ENCODE measurements around the gene CA11.

The CA11 gene

DNA sequence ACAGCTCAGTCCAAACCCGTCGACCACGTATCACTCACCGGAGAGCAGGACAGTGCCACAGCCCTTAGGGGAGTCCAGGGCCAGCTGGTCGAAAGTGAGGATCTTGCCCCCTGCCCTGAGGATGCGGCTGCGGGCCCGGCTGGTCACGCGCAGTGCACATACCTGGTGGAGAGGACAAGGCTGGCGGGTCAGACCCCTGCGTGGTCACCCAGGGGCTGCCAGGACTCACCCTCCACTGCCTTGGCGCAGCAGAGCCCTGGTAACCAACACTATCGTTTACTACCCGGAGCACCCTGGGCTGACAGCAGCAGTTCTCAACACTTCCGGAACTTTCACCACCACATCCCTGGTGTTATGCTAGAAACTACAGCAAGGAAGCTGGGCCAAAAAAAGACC is 29.9 kb downstream of the CA11 start:
- peak overlapping the region; percentile 97 to 99 for H3K27ac Mint-ChIP-seq
- H3K4me1 Mint-ChIP-seq (ENCODE audit: low read depth in 2 of 2) = peaks cover 38 to 42% of the 10 kb centered on the region in 2 donors
- H3K4me3 Mint-ChIP-seq = peak overlapping the region; percentile 97
- DNase-seq = no peak
- H3K27me3 Mint-ChIP-seq = no peaks in the 10 kb centered on the region
- ATAC-seq (replicated peaks) = no peak
- H3K36me3 Mint-ChIP-seq (ENCODE audit: insufficient read depth) = peaks cover 68% of the 10 kb centered on the region
- H3K9me3 Mint-ChIP-seq = no peaks in the 10 kb centered on the region

DNA sequence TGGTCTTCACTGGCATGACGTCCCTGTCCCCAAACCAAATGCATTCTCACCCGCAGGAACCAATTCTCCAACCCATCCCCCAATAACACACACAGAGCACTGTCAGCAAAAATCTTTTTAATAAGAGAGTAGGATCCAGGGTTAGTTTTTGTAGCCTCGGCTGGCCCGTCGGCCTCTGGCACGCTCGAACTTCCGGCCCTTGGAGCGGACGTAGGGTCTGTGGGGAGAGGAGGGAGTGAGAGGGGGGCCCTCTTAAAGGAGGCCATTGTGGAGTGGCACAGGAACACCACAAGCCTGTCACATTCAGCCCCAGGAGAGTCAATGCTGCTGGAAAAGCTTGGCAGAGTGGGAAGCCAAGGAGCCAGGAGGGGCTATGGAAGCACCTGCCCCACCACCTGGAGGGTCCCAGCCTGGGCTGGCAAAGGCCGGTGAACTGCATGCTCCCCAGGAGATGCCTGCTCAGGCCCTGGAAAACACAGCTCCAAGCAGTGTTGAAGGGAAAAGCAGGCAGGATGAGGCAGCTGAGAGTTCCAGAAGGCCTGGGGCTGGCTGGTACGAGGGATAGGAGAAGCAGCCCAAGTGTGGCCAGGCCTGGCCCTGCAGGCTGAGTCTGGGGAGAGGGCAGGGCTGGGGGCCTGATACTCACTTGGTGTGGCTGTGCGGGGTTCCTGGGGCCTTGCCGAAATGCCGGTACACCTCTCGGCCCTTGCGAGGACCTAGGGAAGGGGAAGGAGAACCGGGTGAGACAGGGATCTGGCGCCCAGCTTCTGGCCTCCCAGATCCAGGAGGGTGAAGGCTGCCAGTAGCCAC is 30.6 kb downstream of the CA11 start:
- Mint-ChIP-seq H3K4me1 (ENCODE audit: low read depth in 2 of 2) (peaks cover 38 to 42% of the 10 kb centered on the region in 2 donors), H3K4me3 (peak overlapping the region in 1 of 2 donors; percentile 97), H3K9me3 (no peaks in the 10 kb centered on the region), H3K27ac (peak overlapping the region; percentile 28 to 80), H3K27me3 (no peaks in the 10 kb centered on the region), H3K36me3 (ENCODE audit: insufficient read depth) (peaks cover 64% of the 10 kb centered on the region)
- no peak for DNase-seq
- ATAC-seq (replicated peaks) = no peak

DNA sequence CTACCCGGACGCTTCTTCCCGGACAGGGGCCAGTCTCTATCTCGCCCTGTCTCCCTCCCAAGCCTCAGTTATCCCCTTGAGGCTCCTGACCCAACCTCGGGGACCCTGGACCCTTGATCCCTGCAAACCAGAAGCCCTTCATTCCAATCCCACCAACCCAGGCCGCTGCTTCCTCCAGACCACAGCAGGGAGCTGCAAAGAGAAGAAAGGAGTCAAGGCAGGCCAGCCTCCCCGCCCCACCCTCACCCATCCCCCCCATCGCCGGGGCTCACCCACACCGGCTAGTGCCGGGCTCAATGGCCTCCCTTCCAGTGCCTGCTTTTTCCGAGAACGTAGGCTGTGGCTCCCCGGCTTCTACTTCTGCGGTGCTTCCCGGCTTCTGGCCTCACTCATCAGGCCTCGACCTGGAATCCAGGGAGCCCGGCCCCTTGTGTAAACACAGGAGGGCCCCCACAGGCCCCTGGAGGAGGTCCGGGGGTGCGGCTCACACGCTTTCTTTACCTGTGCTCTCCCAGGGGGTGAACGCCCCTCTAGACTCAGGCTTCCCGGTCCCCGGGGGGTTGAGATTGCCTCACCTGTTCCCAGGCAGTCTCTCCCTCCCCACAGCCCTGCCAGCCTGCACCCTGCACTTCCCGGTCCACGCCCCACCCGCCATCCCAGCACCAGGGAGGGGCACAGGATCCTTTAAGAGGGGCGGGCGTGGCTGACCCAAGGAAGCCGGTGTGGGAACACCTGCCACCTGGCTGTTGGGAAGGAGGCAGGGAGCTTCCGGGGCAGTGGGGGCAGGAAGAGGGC is 31.4 kb downstream of the CA11 start, which contains the start of gene FAM83E:
FAM83E (minus strand) TSS at position 641 of the 795 bp plus-strand sequence. CDS start 1,704 bp downstream, outside the sequence.
- peak within 1 kb of the TSS; percentile 50 to 80 for H3K27ac Mint-ChIP-seq
- H3K4me1 Mint-ChIP-seq (ENCODE audit: low read depth in 2 of 2) = peaks cover 34 to 36% of the 10 kb centered on the region in 2 donors
- no peak for DNase-seq
- no peaks in the 10 kb centered on the region for H3K27me3 Mint-ChIP-seq
- H3K9me3 Mint-ChIP-seq = no peaks in the 10 kb centered on the region
- peak within 1 kb of the TSS in 1 of 2 donors; percentile 97 for H3K4me3 Mint-ChIP-seq
- no peak for ATAC-seq (replicated peaks)
- H3K36me3 Mint-ChIP-seq (ENCODE audit: insufficient read depth) = peaks cover 59% of the 10 kb centered on the region

DNA sequence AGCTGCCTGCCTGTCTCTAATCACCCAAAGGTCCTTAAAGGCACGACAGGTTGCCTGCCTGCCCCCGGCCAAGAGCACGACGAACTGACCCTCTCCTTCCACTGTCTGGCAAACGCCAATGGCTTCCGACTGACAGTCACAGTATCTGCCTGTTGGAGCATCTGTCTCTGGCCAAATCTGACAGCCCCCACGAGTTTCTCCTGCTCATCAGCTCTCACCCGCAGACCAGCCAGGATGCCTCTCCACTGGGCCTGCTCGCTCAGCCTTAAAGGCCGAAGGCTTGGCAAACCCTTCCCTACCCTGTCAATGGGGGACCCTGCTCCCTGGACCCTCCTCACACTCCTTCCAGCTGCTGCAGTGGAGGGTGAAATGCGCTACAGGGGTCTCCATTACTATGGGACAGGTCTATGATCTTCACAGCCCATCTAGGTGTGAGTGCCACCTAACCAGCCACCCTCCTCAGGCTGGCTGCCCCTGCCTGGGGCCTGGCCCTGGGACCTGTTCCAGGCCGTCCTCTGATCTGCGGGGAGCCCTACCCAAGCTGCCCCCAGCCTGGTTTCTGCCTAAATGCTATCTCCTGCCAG is 32.0 kb downstream of the CA11 start:
- Mint-ChIP-seq H3K27me3 (no peaks in the 10 kb centered on the region), H3K27ac (peak overlapping the region; percentile 50 to 80)

DNA sequence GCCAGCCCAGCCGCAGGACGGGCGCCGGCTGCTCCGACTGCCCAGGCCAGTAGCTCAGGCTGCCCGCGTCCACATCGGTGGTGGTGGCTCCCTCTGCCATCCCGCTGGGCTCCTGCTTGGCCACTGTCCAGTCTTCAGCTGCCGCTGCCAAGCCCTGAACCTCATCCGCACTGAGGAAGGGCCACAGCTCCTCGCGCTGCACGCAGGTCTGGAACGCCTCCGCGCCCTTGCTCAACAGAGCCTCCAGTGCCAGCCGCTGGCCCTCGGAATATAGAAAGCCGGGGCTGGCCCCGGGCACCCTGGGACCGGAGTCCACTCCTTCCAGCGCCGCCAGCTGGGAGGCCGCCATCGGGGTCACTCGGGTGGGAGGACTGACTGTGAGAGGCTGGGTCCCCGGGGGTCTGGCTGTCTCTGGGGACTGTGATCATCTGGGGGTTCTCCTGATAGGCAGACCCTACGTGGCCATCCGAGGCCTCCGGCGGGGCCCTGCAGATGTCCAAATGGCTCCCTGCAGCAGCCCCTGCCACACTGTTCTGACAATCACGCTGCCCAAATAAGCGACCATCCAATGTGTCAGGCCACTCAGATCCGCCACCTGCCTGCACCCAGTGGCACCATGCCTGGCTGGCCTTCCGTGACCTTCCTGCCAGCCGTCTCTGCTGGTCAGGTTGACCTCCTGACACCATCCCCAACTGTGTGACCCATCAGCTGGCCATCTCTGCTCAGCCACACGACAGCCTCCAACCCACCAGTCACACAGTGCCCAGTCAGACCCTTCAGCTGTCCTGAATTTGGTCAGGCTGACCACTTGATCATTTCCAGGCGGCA is 32.7 kb downstream of the CA11 start:
- no peaks in the 10 kb centered on the region for H3K27me3 Mint-ChIP-seq
- H3K36me3 Mint-ChIP-seq (ENCODE audit: insufficient read depth) = peaks cover 45% of the 10 kb centered on the region
- DNase-seq (no peak), ATAC-seq (replicated peaks) (no peak)
- peaks cover 29 to 30% of the 10 kb centered on the region in 2 donors for H3K4me1 Mint-ChIP-seq (ENCODE audit: low read depth in 2 of 2)
- no peak overlapping the region for H3K4me3 Mint-ChIP-seq
- H3K27ac Mint-ChIP-seq = peak overlapping the region in 1 of 2 donors; percentile 80
- no peaks in the 10 kb centered on the region for H3K9me3 Mint-ChIP-seq

More for the DNA sequence above, 32.0 kb downstream of the CA11 start:
- peaks cover 31 to 32% of the 10 kb centered on the region in 2 donors for H3K4me1 Mint-ChIP-seq (ENCODE audit: low read depth in 2 of 2)
- no peak overlapping the region for H3K4me3 Mint-ChIP-seq
- no peak for DNase-seq
- peaks cover 52% of the 10 kb centered on the region for H3K36me3 Mint-ChIP-seq (ENCODE audit: insufficient read depth)
- no peaks in the 10 kb centered on the region for H3K9me3 Mint-ChIP-seq
- no peak for ATAC-seq (replicated peaks)

DNA sequence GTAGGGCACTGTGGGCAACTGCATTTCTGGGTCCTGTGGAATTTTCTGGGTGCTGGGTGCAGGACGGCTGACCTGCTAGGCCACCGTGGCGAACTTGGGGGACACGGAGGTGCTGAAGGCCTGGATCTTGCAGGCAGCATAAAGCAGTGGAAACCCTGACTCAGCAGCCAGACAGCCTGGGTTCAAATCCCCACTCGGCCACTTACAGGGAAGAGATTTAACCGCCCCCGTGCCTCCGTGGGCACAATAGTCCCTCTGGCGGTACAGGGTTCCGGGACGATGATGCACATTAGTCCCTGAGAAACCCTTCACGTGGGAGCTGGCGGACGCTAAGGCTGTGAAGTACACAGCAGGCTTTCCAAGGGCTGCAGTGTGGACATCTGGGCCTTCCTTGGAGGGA is 34.1 kb downstream of the CA11 start:
- no peak for ATAC-seq (replicated peaks)
- Mint-ChIP-seq H3K36me3 (ENCODE audit: insufficient read depth) (peaks cover 34% of the 10 kb centered on the region), H3K9me3 (no peaks in the 10 kb centered on the region), H3K4me1 (ENCODE audit: low read depth in 2 of 2) (peaks cover 20% of the 10 kb centered on the region in 2 donors), H3K4me3 (no peak overlapping the region), H3K27ac (peak overlapping the region in 1 of 2 donors; percentile 16), H3K27me3 (no peaks in the 10 kb centered on the region)
- no peak for DNase-seq

DNA sequence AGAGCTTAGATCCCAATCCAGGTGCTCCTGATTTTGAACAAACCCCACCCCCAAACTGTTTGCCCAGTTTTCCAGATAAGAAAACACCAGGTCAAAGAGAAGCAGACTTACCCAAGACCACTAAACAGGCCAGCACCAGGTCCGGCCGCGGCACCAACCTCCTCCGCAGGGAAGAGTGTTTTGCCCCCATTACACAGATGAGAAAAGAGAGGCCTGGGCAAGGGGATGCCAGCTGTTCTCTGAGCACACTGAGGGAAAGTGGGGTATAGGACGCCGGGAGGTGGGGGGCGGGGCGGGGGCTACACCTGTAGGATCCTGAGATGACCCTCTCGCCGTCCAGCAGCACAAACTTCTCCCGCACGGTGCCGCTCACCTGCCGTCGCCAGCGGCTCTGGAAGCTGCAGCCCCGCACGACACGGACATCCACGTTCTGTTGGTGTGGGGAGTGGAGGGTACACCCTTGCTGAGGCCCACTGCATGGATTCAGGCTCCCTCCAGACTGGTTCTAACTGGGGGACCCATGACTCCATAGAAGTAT is 36.3 kb downstream of the CA11 start:
- Mint-ChIP-seq H3K27ac (no peak overlapping the region), H3K4me1 (ENCODE audit: low read depth in 2 of 2) (peaks cover 5 to 7% of the 10 kb centered on the region in 2 donors), H3K4me3 (no peak overlapping the region), H3K27me3 (no peaks in the 10 kb centered on the region), H3K9me3 (no peaks in the 10 kb centered on the region), H3K36me3 (ENCODE audit: insufficient read depth) (peaks cover 11% of the 10 kb centered on the region)
- no peak for DNase-seq
- no peak for ATAC-seq (replicated peaks)

DNA sequence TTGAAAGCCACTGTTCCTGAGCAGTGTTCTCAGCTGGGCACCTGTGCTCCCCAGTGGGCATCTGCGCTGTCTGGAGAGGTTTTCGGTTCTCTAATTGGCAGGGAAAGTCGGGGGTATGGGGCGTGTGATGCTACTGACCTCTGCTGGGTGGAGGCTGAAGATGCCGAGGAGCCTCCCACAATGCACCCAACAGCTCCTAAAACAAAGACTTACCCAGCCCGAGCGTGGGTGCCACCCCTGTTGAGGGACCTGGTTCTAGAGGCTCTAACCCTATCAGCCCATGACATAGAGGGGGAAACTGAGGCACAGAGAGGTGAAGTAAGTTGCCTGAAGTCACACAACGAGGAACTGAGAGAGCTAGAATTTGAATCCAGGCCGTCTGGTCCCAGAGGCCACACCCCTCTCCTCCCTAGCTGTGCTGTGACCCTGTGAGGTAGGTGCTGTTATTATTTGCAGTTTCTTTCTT is 37.2 kb downstream of the CA11 start:
- peak; percentile 94 for ATAC-seq (replicated peaks)
- H3K9me3 Mint-ChIP-seq = no peaks in the 10 kb centered on the region
- peaks cover 5% of the 10 kb centered on the region in 2 donors for H3K4me1 Mint-ChIP-seq (ENCODE audit: low read depth in 2 of 2)
- no peak overlapping the region for H3K27ac Mint-ChIP-seq
- peak in 2 of 3 experiments; percentile 31 to 32 for DNase-seq
- H3K36me3 Mint-ChIP-seq (ENCODE audit: insufficient read depth) = peaks cover 5% of the 10 kb centered on the region
- H3K4me3 Mint-ChIP-seq = peak overlapping the region in 1 of 2 donors; percentile 45
- H3K27me3 Mint-ChIP-seq = no peaks in the 10 kb centered on the region

DNA sequence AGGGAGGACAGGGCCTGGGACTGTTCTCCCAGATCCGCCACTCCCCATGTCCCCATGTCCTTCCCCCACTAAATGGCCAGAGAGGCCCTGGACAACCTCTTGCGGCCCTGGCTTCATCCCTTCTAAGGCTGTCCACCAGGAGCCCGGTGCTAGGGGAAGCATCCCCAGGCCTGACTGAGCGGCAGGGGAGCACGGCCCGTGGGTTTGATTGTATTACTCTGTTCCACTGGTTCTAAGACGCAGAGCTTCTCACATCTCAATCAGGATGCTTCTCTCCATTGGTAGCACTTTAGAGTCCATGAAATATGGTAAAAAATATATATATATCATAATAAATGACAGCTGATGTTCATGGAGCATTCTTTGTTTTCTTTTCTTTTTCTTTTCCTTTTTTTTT is 38.6 kb downstream of the CA11 start:
- Mint-ChIP-seq H3K4me3 (no peak overlapping the region), H3K4me1 (ENCODE audit: low read depth in 2 of 2) (peaks cover 4 to 5% of the 10 kb centered on the region in 2 donors), H3K27me3 (no peaks in the 10 kb centered on the region), H3K36me3 (ENCODE audit: insufficient read depth) (no peaks in the 10 kb centered on the region), H3K27ac (no peak overlapping the region), H3K9me3 (no peaks in the 10 kb centered on the region)
- no peak for ATAC-seq (replicated peaks)
- no peak for DNase-seq

DNA sequence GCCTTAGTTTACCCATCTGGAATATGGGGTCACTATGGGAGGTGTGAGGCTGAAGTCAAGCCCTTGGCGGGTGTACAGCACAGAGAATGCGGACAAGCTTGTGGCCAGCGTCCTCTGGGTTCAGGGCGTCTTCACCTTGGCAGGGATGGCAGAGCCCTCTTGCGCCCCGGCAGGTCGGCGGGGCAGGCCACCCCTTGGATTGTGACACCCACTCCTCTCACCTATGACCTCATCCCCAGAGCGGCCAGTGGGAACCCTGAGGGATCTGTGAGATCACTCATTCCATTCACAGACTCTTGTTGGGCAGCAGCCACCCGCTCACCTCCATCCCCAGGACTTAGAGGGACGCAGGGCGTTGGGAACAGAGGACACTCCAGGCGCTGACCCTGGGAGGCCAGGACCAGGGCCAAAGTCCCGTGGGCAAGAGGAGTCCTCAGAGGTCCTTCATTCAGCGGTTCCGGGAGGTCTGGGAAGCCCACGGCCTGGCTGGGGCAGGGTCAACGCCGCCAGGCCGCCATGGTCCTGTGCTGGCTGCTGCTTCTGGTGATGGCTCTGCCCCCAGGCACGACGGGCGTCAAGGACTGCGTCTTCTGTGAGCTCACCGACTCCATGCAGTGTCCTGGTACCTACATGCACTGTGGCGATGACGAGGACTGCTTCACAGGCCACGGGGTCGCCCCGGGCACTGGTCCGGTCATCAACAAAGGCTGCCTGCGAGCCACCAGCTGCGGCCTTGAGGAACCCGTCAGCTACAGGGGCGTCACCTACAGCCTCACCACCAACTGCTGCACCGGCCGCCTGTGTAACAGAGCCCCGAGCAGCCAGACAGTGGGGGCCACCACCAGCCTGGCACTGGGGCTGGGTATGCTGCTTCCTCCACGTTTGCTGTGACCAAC is 39.3 kb downstream of the CA11 start, which contains the start of gene SPACA4:
SPACA4 (plus strand) TSS at position 280 of the 896 bp plus-strand sequence; CDS start at position 517, 237 bp downstream.
- H3K36me3 Mint-ChIP-seq (ENCODE audit: insufficient read depth) = no peaks in the 10 kb centered on the region
- H3K4me3 Mint-ChIP-seq = no peak within 1 kb of the TSS
- no peak within 1 kb of the TSS for H3K27ac Mint-ChIP-seq
- DNase-seq (no peak), ATAC-seq (replicated peaks) (no peak)
- H3K4me1 Mint-ChIP-seq (ENCODE audit: low read depth in 2 of 2) = peaks cover 4 to 5% of the 10 kb centered on the region in 2 donors
- H3K9me3 Mint-ChIP-seq = no peaks in the 10 kb centered on the region
- no peaks in the 10 kb centered on the region for H3K27me3 Mint-ChIP-seq

DNA sequence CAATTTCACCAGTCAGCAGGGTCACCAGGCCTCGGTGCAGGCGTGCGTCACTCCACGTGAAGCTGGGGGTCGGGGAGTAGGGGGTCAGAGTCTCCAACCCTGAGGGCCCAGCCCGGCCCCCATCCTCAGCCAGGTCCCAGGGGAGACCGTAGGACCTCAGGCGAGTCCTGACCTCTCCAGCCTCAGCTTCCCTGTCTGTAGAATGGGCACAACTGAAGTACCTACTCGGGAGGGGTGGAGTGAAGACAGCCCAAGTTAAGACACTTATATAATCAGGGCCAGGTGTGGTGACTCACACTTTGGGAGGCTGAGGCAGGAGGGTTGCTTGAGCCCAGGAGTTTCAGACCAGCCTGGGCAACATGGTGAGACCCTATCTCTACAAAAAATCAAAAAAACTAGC is 42.1 kb downstream of the CA11 start:
- H3K36me3 Mint-ChIP-seq (ENCODE audit: insufficient read depth) = no peaks in the 10 kb centered on the region
- H3K4me1 Mint-ChIP-seq (ENCODE audit: low read depth in 2 of 2) = peaks cover 3% of the 10 kb centered on the region in 2 donors
- DNase-seq = no peak
- no peak for ATAC-seq (replicated peaks)
- no peak overlapping the region for H3K27ac Mint-ChIP-seq
- no peak overlapping the region for H3K4me3 Mint-ChIP-seq
- no peaks in the 10 kb centered on the region for H3K9me3 Mint-ChIP-seq
- H3K27me3 Mint-ChIP-seq = peaks cover 0 to 1% of the 10 kb centered on the region in 2 donors

DNA sequence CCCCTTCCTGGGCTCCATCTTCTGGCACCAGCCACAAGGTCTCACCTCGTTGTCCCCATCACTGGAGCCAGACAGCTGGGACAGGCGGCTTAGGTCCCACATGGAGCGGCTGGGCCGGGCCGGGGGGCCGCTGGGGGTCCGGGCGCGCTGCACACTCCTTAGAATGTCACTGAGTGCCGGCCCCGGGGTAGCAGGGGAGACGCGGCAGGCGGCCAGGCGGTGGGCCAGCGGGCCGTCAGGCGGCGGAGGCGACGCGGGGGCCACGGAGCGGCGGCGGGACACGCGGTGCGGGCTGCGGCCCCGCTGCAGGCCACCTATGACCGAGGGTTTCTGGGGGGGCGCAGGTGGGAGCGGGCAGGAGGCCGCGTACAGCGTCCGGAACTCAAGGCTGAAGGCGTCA is 42.5 kb downstream of the CA11 start:
- Mint-ChIP-seq H3K36me3 (ENCODE audit: insufficient read depth) (no peaks in the 10 kb centered on the region), H3K27ac (no peak overlapping the region), H3K9me3 (no peaks in the 10 kb centered on the region), H3K4me3 (no peak overlapping the region), H3K27me3 (peaks cover 0 to 5% of the 10 kb centered on the region in 2 donors), H3K4me1 (ENCODE audit: low read depth in 2 of 2) (no peaks in the 10 kb centered on the region)
- ATAC-seq (replicated peaks) (no peak), DNase-seq (no peak)

All from effector memory CD8-positive, alpha-beta T cell (primary cell).